Skeletal muscle cell (primary cell): ENCODE results near the gene TMEM82.
"Not testable (repeated sequence)": the region's sequence is repeated elsewhere in the genome, so short reads cannot be mapped to it uniquely, and the experiment has no call there.

Experiments used
- DNase-seq: peaks from one replicate; pipeline ENCODE4 v3.0.0-alpha.2; 2010; ENCODE audit warnings: low read depth
- H3K4me3 ChIP-seq: 2 replicates; pipeline ENCODE4 v1.5.1; 2011; ENCODE audit warnings: low read depth, mild to moderate bottlenecking, control low read depth, low read length, moderate library complexity

TMEM82 gene

DNA sequence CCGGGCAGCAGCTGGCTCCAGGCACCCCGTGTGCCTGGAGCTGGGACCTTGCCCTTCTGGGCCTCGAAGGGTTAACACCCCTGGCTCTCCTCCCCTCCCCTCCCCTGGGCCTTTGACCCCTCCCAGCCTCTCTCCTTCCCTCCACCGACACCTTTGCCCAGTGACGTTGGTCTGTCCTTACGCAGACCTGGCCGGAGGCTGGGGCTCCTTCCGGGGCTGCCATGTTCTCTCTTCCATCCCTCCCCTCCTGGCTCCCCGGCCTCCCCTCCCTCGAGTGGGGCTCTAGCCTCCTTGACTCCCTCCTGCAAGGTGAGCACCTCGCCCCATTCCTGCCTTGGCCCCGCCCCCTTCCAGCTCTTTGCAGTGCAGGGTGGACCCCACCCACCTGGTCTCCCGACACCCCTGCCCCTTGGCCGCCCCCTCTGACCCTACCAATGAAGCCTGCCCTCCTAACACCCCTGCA lies at the start of gene TMEM82:
Gene TMEM82, plus strand, starts transcription at position 161 of the 463 bp plus-strand sequence. Its CDS starts 61 bp downstream, at position 222.
- DNase-seq, result no peak
- no peak within 1 kb of the TSS for H3K4me3 ChIP-seq

- no peak overlapping the region for H3K4me3 ChIP-seq
- no peak for DNase-seq
Measured at GRCh38 chr1:15693371-15693770, 48.9 kb upstream of the TMEM82 start.

DNA sequence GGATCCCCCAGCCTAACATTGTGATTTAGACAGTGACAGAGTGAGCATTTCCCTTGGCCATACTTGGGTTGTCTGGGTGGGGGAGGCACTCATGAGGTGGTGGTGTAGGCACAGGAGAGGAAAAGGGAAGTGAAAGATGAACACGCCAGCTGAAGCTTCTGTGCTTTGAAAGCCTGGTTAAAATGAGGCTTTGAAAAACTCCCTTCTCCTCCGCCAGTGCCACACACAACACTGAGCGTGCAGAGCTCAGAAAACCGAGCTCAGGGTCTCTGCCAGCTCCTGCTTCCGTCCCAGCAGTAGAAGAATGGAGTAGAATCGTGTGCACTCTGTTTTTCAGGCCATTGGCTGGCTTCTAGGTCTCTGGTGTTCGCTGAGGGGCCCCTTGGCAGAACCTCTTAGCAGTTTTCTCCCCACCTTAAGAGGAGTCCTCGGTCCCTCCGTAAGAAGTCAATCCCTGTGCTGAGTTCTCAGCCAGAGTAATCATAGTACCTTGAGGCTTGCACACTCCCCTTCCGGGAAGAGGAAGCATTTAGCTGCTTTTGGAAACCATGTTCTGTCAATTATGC lies 45.3 kb upstream of the TMEM82 start:
- no peak overlapping the region for H3K4me3 ChIP-seq
- no peak for DNase-seq

DNA sequence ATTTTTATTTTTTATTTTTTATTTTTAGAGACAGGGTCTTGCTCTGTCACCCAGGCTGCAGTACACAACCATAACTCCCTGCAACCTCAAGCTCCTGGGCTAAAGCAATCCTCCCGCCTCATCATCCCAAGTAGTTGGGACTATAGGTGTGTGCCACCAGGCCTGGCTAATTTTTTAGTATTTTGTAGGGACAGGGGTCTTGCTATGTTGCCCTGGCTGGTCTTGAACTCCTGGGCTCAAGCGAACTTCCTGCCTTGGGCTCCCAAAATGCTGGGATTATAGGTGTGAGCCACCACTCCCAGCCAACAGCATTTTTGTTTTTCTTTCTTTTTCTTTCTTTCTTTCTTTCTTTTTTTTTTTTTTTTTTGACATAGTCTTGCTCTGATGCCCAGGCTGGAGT lies 44.1 kb upstream of the TMEM82 start:
- no peak overlapping the region for H3K4me3 ChIP-seq

GRCh38 chr1:15699321-15699720 lies 43.0 kb upstream of the TMEM82 start:
- DNase-seq, H3K4me3 ChIP-seq: not testable (repeated sequence)

More for the DNA sequence above, 44.1 kb upstream of the TMEM82 start:
- no peak for DNase-seq

- no peak overlapping the region for H3K4me3 ChIP-seq
- no peak for DNase-seq
Measured at GRCh38 chr1:15700508-15700907, 41.8 kb upstream of the TMEM82 start.

- no peak overlapping the region for H3K4me3 ChIP-seq
- DNase-seq, result no peak
Measured at GRCh38 chr1:15701784-15702183, 40.5 kb upstream of the TMEM82 start.

GRCh38 chr1:15702722-15703550 lies 39.4 kb upstream of the TMEM82 start:
- no peak for DNase-seq

DNA sequence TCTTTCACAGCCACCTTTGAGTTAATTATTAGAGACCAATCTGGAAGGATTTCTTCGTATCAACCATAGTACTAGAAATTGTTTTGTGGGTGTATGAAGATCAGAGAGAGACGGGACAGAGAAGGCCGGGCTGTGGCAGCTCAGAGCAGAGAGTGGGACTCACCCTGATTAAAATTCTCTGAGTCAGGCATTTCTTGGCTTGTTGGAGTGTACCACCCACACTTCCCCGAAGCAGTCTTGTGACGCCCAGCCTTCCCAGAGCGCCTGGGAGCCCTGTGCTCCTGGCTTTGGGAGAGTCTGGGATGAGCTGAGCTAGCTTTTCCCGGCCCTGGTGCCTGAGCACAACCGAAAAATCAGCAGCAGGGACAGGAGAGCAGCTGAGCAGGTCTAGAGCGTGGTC lies 38.7 kb upstream of the TMEM82 start:
- DNase-seq, result peak; percentile 78
- H3K4me3 ChIP-seq, result no peak overlapping the region

More at GRCh38 chr1:15702722-15703550, 39.4 kb upstream of the TMEM82 start:
- no peak overlapping the region for H3K4me3 ChIP-seq

- DNase-seq, result no peak
- H3K4me3 ChIP-seq, result no peak overlapping the region
Measured at GRCh38 chr1:15704526-15705183, 37.6 kb upstream of the TMEM82 start.

DNA sequence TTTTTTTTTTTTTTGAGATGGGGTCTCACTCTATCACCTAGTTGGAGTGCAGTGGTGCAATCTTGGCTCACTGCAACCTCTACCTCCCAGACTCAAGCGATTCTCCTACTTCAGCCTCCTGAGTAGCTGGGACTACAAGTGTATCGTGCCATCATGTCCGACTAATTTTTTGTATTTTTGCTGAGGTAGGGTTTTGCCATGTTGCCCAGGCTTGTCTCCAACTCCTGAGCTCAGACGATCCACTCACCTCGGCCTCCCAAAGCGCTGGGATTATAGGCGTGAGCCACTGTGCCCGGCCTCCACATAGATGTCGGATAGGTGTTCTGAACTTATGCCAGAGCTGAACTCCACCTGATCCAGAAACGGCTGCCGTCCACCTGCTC lies 37.1 kb upstream of the TMEM82 start:
- DNase-seq, result no peak
- no peak overlapping the region for H3K4me3 ChIP-seq

- peak; percentile 12 for DNase-seq
- no peak overlapping the region for H3K4me3 ChIP-seq
Measured at GRCh38 chr1:15706751-15707150, 35.5 kb upstream of the TMEM82 start.

DNA sequence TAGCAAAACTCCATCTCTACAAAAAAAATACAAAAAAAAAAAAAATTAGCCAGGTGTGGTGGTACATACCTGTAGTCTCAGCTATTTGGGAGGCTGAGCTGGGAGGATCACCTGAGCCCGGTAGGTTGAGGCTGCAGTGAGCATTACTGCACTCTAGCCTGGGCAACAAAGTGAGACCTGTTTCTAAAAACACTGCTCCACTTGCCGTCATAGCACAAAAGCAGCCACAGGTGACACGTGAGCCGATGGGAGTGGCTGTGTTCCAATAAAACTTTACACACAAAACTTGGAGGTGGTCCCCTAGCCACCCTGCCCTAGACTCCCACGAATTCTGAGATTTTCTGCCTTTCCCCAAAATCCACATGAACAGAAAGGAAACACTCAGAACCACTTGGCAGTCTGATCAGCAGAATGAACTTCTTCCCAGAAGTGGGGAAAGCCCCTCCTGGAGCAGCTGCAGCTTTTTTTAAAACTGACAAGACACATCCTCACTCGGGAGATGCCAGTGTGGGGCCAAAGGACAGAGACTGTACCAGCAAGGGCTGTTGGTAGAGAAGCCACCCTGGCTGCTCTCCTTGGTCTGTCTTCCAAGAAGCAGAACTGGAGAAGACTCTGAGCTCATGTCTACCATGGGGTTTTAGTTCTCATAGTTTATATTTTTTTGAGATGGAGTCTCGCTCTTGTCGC lies 34.9 kb upstream of the TMEM82 start:
- DNase-seq, result no peak
- no peak overlapping the region for H3K4me3 ChIP-seq

GRCh38 chr1:15708486-15709137 lies 33.7 kb upstream of the TMEM82 start:
- no peak for DNase-seq
- H3K4me3 ChIP-seq, result no peak overlapping the region

DNA sequence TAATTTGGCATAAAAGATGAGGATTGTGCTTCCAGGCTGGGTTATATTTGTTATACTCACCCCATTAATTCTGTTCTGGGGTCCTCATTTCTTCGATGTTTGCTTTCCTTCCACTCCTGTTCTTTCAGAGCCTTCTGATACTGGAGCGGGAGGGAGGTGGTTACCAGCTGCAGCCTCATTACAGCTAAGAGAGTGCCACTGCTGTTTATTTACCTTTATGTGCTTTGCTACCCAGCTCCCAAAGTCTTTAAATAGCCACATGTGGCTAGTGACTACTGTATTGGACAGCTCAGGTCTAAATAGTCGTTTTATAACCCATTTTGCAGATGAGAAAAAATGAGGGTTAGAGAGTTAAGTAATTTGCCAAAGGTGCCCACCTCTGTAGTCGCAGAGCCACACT lies 33.1 kb upstream of the TMEM82 start:
- no peak for DNase-seq
- no peak overlapping the region for H3K4me3 ChIP-seq

- H3K4me3 ChIP-seq, result no peak overlapping the region
- DNase-seq, result no peak
Measured at GRCh38 chr1:15712168-15712567, 30.1 kb upstream of the TMEM82 start.

DNA sequence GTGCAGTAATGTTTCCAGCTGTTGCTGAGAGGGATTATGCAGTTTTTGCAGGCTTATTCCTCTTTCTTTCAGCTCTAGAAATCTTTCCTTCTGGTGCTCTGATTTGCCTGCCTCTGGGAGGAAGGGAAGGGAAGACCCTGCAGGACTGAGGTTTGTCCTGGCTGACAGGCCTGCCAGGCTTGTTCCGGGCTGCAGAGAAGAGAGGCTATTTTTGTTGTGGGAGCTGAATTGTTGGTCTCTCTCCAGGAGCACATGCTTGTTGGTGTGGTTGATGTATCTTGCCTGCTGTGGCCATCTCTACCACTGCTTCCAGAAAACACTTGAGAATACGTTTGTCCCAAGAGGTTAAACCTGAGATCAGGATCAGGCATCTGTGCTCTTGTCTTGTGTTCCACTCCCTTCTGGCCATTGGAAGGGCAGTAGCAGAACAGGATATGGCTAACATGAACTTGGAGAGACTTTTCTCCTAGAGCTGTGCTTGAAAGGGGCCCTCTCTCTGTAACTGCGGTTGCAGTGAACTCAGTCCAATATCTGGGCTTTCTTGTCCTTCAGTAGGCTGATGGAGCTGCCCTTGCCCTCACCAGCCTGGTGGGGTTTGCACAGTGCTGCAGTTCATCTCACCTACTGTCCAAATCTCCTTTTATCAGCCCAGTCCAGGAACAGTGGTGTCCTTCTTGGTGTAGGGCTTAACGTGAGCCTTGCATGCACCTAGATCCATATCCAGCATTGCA lies 27.7 kb upstream of the TMEM82 start:
- peak; percentile 50 for DNase-seq
- no peak overlapping the region for H3K4me3 ChIP-seq

- H3K4me3 ChIP-seq, result no peak overlapping the region
- no peak for DNase-seq
Measured at GRCh38 chr1:15717418-15718125, 24.7 kb upstream of the TMEM82 start.
